Measurements from ENCODE around the gene FOXL3. TPM values are rescaled to one million over a fixed set of nuclear protein-coding genes. Genes with fewer than 3 reads are reported as not detected.

Gene FOXL3
- total and polyA plus RNA-seq, 2 donors (not counting 1 experiment from before 2014, with no cell fraction given): not detected

DNA sequence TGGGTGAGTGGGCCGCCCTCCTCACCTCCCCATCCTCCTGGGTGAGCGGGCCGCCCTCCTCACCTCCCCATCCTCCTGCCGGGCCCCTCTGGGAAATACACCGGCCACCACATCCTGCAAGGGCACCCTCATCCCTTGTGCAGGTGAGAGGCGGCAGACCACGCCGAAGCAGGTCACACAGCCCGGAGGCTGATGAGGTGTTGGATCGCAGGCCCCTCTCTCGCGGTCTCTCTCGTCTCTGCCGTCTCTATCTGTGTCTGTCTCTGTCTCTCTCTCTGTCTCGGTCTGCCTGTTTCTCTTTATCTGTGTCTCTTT is 30.8 kb upstream of the FOXL3 start:
- no peak for ATAC-seq (ENCODE audit: low read depth)
- POLR2A ChIA-PET: no interaction called here
- DNase-seq: no peak
- H3K27me3 ChIP-seq (replicated peaks in 1 of 4; ENCODE audit: control extremely low read depth in 1 of 4, control insufficient read depth in 3 of 4, insufficient read depth in 4 of 4, low read length in 3 of 4): no peaks in the 10 kb centered on the region
- no peak overlapping the region for H3K4me3 ChIP-seq (ENCODE audit: control extremely low read depth in 1 of 5, extremely low read depth in 1 of 5, insufficient read depth in 1 of 5, low read depth in 2 of 5, low read length in 4 of 5)
- no peaks in the 10 kb centered on the region for H3K4me1 ChIP-seq (ENCODE audit: control insufficient read depth in 2 of 2, insufficient read depth in 2 of 2, low read length in 2 of 2)
- no peak overlapping the region for H3K27ac ChIP-seq (ENCODE audit: low read length in 2 of 2)
- no peak overlapping the region for H2AFZ ChIP-seq (ENCODE audit: insufficient read depth, low read depth, low read length, poor library complexity, severe bottlenecking)
- no peaks in the 10 kb centered on the region for H3K36me3 ChIP-seq (replicated peaks in 1 of 2; ENCODE audit: control extremely low read depth in 1 of 2, control insufficient read depth in 1 of 2, extremely low read depth in 1 of 2, insufficient read depth in 2 of 2, low read length in 1 of 2)
- no peak overlapping the region for H3K9ac ChIP-seq (ENCODE audit: low read length)
- H4K20me1 ChIP-seq (ENCODE audit: control insufficient read depth, insufficient read depth, low read length, poor library complexity, severe bottlenecking): no peaks in the 10 kb centered on the region
- H3K79me2 ChIP-seq (ENCODE audit: control insufficient read depth, insufficient read depth, low read length): no peaks in the 10 kb centered on the region
- peaks cover 0 to 35% (median 0%) of the 10 kb centered on the region in 3 donors for H3K9me3 ChIP-seq (ENCODE audit: control extremely low read depth in 1 of 3, control insufficient read depth in 2 of 3, insufficient read depth in 1 of 3, low read length in 2 of 3)
- intact Hi-C loops (cut with micrococcal nuclease): no loop called here
- no peak overlapping the region for H3K4me3 Mint-ChIP-seq
- H3K4me1 Mint-ChIP-seq: peaks cover 4% of the 10 kb centered on the region
- no peaks in the 10 kb centered on the region for H3K9me3 Mint-ChIP-seq (ENCODE audit: insufficient read depth)
- no peak overlapping the region for H3K27ac Mint-ChIP-seq
- H3K27me3 Mint-ChIP-seq: no peaks in the 10 kb centered on the region
- CTCF ChIA-PET: no interaction called here
- TF ChIP-seq, protein P1, sequence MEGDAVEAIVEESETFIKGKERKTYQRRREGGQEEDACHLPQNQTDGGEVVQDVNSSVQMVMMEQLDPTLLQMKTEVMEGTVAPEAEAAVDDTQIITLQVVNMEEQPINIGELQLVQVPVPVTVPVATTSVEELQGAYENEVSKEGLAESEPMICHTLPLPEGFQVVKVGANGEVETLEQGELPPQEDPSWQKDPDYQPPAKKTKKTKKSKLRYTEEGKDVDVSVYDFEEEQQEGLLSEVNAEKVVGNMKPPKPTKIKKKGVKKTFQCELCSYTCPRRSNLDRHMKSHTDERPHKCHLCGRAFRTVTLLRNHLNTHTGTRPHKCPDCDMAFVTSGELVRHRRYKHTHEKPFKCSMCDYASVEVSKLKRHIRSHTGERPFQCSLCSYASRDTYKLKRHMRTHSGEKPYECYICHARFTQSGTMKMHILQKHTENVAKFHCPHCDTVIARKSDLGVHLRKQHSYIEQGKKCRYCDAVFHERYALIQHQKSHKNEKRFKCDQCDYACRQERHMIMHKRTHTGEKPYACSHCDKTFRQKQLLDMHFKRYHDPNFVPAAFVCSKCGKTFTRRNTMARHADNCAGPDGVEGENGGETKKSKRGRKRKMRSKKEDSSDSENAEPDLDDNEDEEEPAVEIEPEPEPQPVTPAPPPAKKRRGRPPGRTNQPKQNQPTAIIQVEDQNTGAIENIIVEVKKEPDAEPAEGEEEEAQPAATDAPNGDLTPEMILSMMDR (IDR thresholded peaks at IDR 0.05): no peak
- H3K4me2 ChIP-seq (replicated peaks; ENCODE audit: low read depth, low read length, poor library complexity, severe bottlenecking): no peak overlapping the region
- WGBS (ENCODE audit: insufficient coverage): 94% methylated on average over 10 of the region's 15 CpGs

DNA sequence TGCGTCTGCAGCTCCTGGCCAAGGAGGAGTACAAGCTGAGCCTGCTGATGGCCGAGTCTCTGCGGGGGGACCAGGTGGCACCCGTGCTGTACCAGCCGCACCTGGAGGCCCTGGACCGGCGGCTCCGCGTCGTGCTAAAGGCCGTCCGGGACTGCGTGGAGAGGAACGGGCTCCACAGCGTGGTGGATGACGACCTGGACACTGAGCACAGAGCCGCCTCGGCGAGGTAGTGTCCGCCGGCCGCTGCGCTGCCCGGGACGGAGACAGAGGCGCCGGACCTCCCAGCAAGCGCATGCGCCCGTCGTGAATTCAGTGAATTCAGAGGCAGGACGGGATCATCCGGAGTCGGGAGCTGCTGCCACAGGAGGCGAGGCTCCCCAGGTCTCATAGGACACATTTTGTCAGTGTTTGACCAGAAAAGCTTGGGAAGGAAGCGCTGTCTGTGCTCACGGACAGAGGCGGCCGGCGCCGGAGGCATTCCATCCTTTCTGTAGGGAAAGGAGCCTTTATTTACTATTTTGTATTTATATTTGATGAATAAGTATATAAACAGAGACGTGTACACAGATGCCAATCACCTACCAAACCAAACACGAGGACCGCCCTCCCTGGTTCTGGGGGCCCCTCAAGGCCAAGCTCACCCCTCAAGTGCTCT is 30.1 kb upstream of the FOXL3 start:
- 97% methylated on average over 33 of the region's 44 CpGs for WGBS (ENCODE audit: insufficient coverage)

More for the DNA sequence above, 30.1 kb upstream of the FOXL3 start:
- no peak overlapping the region for H3K4me2 ChIP-seq (replicated peaks; ENCODE audit: low read depth, low read length, poor library complexity, severe bottlenecking)
- H3K27me3 Mint-ChIP-seq: no peaks in the 10 kb centered on the region
- no peak overlapping the region for H3K9ac ChIP-seq (ENCODE audit: low read length)
- H4K20me1 ChIP-seq (ENCODE audit: control insufficient read depth, insufficient read depth, low read length, poor library complexity, severe bottlenecking): no peaks in the 10 kb centered on the region
- ATAC-seq (ENCODE audit: low read depth) (no peak), DNase-seq (no peak)
- H3K4me1 Mint-ChIP-seq: peaks cover 4% of the 10 kb centered on the region
- H3K79me2 ChIP-seq (ENCODE audit: control insufficient read depth, insufficient read depth, low read length): no peaks in the 10 kb centered on the region
- CTCF ChIA-PET: no interaction called here
- no peak overlapping the region for H3K4me3 ChIP-seq (ENCODE audit: control extremely low read depth in 1 of 5, extremely low read depth in 1 of 5, insufficient read depth in 1 of 5, low read depth in 2 of 5, low read length in 4 of 5)
- peaks cover 0 to 42% (median 0%) of the 10 kb centered on the region in 3 donors for H3K9me3 ChIP-seq (ENCODE audit: control extremely low read depth in 1 of 3, control insufficient read depth in 2 of 3, insufficient read depth in 1 of 3, low read length in 2 of 3)
- H3K27ac ChIP-seq (ENCODE audit: low read length in 2 of 2): no peak overlapping the region
- H3K4me3 Mint-ChIP-seq: no peak overlapping the region
- no peaks in the 10 kb centered on the region for H3K9me3 Mint-ChIP-seq (ENCODE audit: insufficient read depth)
- TF ChIP-seq, protein P1 (IDR thresholded peaks at IDR 0.05): no peak
- TF ChIP-seq EZH2 (IDR thresholded peaks at IDR 0.05; ENCODE audit: borderline replicate concordance, insufficient read depth, low read depth, low read length, poor library complexity, severe bottlenecking): no peak
- no peaks in the 10 kb centered on the region for H3K4me1 ChIP-seq (ENCODE audit: control insufficient read depth in 2 of 2, insufficient read depth in 2 of 2, low read length in 2 of 2)
- H3K36me3 ChIP-seq (replicated peaks in 1 of 2; ENCODE audit: control extremely low read depth in 1 of 2, control insufficient read depth in 1 of 2, extremely low read depth in 1 of 2, insufficient read depth in 2 of 2, low read length in 1 of 2): no peaks in the 10 kb centered on the region
- no peak overlapping the region for H2AFZ ChIP-seq (ENCODE audit: insufficient read depth, low read depth, low read length, poor library complexity, severe bottlenecking)
- POLR2A ChIA-PET: no interaction called here
- H3K27me3 ChIP-seq (replicated peaks in 1 of 4; ENCODE audit: control extremely low read depth in 1 of 4, control insufficient read depth in 3 of 4, insufficient read depth in 4 of 4, low read length in 3 of 4): no peaks in the 10 kb centered on the region
- no peak overlapping the region for H3K27ac Mint-ChIP-seq
- intact Hi-C loops (cut with micrococcal nuclease): no loop called here
